Hepatocyte (in vitro differentiated cells): ENCODE data around the gene DNAJC21.

ENCODE experiments used
- EZH2phosphoT487 ChIP-seq: fragments of 200-600 bp; sonication (generic); IDR thresholded peaks from one replicate; pipeline ENCODE4 v1.6.1; 2018; ENCODE audit warnings: antibody characterized with exemption, mild to moderate bottlenecking, low read depth, moderate library complexity; ENCODE audit not compliant: unreplicated experiment, severe bottlenecking
- TF ChIP-seq, protein P1 (sequence below): fragments of 200-600 bp; sonication (generic); IDR thresholded peaks from 2 replicates; pipeline ENCODE4 v1.5.1; 2016; ENCODE audit warnings: antibody characterized with exemption, mild to moderate bottlenecking; ENCODE audit not compliant: poor library complexity

DNA sequence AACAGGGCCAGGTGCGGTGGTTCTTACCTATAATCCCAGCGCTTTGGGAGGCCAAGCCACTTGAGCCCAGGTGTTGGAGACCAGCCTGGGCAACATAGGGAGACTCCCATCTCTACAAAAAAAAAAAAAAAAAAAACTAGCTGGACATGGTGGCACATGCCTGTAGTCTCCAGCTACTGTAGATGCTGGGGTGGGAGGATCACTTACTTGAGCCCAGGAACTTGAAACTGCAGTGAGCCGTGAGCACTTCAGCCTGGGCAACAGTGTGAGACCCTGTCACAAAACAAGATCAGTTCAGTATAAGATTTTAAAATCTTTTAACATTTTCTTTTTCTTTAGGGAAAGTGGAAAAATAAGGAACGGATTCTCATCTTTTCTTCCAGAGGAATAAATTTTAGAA is 11.3 kb upstream of the DNAJC21 start:
- TF ChIP-seq, protein P1, sequence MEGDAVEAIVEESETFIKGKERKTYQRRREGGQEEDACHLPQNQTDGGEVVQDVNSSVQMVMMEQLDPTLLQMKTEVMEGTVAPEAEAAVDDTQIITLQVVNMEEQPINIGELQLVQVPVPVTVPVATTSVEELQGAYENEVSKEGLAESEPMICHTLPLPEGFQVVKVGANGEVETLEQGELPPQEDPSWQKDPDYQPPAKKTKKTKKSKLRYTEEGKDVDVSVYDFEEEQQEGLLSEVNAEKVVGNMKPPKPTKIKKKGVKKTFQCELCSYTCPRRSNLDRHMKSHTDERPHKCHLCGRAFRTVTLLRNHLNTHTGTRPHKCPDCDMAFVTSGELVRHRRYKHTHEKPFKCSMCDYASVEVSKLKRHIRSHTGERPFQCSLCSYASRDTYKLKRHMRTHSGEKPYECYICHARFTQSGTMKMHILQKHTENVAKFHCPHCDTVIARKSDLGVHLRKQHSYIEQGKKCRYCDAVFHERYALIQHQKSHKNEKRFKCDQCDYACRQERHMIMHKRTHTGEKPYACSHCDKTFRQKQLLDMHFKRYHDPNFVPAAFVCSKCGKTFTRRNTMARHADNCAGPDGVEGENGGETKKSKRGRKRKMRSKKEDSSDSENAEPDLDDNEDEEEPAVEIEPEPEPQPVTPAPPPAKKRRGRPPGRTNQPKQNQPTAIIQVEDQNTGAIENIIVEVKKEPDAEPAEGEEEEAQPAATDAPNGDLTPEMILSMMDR: no peak
- no peak for TF ChIP-seq EZH2phosphoT487
